ENCODE measurements around the gene ELP4. TPM values are rescaled to one million over a fixed set of nuclear protein-coding genes. Genes with fewer than 3 reads are reported as not detected.

ELP4 gene
- polyA plus RNA-seq, 3 donors, result 7.4 to 9.0 (median 8.4) TPM

DNA sequence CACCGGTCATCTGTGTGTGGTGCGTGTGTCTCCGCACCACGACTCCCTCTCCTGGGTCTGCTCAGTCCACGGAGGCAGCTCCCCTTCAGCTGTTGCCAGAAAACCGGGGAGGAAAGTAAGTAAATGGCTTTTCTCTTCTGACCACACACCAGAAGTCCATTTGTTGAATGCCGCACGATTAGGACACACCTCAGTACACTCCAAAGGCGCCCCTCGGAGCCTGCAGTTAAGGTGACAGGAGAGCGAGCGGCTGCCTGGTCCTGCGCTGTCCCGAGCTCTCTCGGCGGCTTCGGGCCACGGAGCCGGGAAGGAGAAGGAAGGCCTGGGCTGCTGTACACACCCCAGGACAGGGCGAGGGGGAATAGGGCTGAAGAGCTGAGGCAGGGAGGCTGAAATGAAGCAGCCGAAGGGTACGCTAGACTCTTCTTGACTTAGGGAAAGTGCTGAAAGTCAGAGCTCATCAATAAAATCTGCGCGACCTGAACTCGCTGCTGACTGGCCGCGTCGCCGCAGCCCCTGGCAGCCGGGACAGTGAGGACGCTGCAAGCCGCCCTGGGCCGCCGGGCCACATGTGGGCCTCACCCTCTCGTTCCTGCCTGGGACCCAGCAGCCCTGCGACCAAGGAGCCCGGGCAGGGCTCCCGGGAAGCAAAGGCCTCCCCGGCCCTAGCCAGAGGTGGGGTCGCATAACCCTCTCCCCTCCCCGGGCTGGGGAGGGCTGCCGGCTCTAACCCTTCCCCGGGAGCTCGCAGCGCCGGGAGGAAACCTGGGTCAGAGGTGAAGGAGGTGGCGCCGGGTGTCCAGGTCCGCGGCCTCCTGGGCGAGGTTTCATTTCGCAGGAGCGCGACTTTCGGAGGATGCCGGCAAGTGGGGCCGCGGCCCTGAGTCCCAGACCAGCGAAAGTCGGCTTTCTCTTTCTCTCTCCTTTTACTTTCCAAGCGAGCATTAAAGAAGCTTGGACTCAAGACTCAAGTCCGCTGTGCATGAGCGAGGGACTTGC, 303.1 kb downstream of the ELP4 start:
- 3 to 6% (median 5%) methylated on average over 58 to 63 of the region's 63 CpGs for WGBS, 3 donors
- no peak overlapping the region for H3K27ac ChIP-seq (ENCODE audit: low read depth, low read length)

DNA sequence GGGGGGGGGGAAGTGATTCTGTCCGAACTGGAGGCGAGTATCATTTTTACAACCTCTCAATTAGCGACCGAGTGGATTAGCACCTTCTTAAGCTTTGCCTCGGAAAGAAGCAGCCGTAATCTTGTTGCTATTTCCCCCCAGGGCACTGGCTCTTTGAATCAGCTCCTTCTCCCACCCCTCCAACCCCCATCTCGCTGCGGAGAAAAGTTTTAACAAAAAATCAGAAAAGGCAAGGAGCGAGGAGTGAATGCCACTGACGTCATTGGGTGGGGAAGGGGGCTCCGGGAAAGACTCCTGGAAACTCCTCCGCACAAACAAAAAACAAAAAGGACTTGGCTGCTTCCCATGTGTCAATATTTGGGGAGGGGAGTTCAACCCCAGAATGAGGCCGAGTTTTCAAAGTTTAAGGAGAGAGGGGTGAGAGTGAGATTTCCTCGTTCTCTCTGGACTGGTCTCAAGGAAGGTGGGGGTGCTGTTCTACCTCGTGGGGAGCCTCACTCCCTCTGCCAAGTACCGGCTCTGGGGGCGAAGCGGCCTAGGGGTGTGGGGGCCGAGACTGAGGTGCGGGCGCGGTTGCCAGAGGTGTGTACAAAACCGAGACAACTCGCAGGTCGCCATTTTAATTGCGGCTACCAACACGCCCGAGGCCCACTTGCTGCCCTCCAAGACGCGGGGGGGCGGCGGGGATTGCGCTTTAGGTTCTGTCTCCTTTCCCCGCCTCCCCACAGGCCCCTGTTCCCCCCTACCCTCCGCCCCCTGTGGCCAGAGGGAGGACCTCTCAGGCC, 304.0 kb downstream of the ELP4 start:
- 3 to 6% (median 4%) methylated on average over 33 to 35 of the region's 35 CpGs for WGBS, 3 donors

DNA sequence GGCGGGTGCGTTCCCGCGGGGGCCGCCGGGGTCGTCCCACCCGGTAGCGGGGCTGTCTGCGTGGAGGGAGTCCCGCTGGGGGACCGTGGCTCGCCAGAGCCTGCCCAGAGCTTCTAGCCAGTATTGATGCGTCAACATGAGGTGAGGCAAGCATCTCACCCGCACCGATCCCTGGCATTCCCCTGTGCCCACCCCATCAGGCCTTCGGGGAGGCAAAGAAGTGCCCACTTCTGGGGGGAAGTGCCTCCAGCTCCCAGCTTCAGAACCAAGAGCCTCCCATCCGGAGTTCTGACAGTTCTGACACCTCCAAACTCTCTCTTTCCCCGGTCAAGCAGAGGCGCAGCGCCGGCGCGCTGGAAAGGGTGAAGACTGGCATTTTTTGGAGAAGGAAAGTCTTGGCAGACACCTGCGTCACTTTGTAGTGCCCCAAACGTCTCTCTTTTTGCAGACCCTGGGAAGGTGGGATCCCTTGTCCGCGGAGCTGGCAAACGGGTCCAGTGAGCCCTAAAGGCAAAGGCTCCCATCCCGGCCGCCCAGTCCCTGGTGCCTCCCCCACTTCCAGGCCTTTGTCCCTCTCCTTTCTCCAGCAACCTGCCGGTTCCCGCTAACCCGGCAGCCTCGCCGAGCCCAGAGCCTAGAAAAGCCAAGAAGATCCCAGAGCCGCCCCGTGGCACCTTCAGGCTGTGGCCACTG, 304.8 kb downstream of the ELP4 start:
- 4 to 5% (median 5%) methylated on average over 35 to 38 of the region's 38 CpGs for WGBS, 3 donors
- no peak overlapping the region for H3K27ac ChIP-seq (ENCODE audit: low read depth, low read length)

More for the DNA sequence above, 304.0 kb downstream of the ELP4 start:
- H3K27ac ChIP-seq (ENCODE audit: low read depth, low read length), result no peak overlapping the region

DNA sequence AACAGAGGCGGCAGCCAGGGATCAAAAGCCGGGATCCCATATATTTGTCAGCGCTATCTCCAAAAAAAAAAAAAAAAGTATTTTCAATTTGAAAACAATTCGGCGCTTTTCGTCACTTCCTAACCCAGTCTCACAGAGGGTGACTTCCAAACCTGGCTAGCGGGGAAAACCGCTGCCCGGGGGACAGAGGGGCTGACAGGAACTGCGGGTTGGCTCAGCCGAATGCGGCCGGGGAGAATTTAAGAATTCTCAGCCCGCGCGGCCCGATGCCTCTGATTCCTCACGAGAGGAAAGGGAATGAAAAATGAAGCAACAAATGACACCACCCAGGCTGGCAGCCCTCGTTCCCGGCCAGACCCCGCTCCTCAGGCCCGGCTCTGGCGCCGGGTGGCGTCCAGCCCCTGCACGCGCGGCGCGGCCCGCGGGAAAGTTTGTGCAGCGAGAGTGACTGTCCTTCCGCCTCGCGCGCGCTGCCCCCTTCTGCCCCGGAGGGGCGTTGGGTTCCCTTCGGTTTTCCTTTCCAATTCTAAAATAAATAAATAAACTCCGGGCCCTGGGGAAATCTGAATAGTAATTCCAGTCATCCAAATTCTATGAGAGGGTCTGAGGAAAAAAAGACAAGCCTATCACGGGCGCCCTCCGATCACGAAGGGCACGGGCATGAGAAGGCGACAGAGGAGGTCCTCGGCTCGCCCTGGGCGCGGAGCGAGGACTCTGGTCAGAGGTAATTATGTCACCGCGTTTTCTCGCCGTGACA, 306.3 kb downstream of the ELP4 start:
- WGBS, 3 donors, result 2 to 5% (median 2%) methylated on average over 57 of the region's 57 CpGs
- H3K27ac ChIP-seq (ENCODE audit: low read depth, low read length), result no peak overlapping the region

DNA sequence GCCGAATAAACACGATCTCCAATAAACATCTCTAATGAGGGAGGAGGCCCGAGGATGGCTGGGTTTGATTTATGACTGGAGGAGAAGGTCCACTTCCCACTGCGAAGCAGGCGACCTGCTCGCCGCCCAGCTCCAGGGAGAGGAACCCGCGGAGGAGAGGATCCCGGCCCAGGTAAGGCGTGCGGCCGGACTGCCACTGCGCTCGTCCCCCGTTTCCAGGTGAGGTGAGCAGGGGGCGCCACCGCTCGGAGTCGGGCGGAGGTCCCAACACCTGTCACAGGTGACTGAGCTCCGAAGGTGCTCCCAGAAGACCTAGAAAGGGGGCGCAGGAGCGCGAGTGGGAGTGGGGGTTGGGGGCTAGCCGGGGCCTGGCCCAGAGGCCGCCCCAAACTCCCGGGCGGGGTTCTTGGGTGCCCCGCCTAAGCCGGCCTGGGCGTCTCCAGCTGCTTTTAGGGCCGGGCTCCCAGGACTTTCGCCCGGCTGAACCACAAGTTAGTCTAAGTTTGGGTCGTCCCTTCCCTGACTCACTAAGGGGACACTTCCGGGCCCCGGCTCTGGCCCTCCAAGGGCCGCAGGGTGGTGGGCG, 307.0 kb downstream of the ELP4 start:
- WGBS, 3 donors, result 3 to 5% (median 4%) methylated on average over 40 of the region's 40 CpGs
- no peak overlapping the region for H3K27ac ChIP-seq (ENCODE audit: low read depth, low read length)

DNA sequence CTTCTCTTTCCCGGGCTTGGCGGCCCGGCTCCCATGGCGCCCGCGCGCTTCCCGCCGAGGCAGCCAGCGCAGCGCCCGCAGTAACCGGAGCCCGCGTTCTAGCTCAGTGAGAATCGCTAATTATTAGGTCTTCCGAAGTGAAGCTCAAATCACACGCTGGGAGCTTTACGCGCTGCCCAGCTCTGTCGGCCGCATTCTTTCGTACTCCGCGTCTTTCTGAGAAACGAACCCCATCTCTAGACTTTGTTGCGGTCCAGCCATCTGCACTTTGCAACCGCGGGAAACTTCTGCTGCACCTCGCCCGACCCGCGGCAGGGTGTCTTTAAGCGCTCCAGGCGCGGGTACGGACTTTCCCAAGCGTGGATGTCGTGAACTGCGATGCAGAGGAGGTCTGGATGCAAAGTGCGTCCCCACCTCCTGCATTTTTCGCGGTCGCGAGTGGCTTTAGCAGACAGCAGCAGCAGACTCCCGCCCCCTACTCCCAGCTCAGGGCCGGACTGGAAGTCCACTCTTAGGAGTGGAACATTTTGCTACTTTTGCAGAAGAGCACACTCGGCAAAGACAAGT, 307.6 kb downstream of the ELP4 start:
- H3K27ac ChIP-seq (ENCODE audit: low read depth, low read length), result no peak overlapping the region
- WGBS, 3 donors, result 2% methylated on average over 48 of the region's 48 CpGs

DNA sequence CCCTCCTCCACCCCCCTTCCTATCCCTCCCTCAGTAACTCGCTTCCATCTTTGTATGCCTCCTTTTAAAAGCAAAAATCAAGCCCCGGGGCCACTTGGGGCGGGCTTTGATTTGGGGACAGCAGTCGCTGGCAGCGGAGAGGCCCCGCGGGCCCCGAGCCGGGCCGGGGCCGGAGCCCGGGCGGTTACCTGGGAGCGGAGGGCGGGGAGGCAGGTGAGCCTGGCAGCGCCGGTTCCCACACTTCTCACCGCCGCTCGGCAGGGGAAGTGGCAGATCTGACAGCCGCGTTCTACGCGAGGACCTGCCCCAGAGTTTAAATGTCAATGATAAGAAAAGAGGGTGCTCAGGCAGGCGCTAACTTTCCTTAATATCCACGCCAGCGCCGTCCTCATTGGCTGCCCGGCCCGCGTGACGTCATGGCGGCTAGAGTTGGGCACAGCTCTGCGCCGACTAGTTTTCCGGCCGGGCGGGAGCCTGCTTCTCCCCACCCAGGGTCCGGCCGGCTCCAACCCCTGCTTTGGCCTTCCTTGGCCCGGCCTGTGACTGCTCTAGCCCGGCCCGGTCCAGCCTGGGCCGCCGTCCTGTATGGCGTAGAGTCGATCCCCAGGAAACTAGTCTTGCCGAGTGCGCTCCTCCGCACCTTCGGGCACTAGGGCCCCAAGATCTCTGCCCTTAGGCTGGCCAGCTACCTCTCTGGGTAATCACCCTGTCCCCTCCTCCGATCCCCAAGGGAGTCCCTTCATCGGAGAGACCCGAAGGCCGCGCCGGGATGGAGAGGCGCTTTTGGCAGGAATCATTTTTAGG, 308.3 kb downstream of the ELP4 start:
- H3K27ac ChIP-seq (ENCODE audit: low read depth, low read length), result no peak overlapping the region
- WGBS, 3 donors, result 4 to 6% (median 5%) methylated on average over 58 of the region's 58 CpGs

DNA sequence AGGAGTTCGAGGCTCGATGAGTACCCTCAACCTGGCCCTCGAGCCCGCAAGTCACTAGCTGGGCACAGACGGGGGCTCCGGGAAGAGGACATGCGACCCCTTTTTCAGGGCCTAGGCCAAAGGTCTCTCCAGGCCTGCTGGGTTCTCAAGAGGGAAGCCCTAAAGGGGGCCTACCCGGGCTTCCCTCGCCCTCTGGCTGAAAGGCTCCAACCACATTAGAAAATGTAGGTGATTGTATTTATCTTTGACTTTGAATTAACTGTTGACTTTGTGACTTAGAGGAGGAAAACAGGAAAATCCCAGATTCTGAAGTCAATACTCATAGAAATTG, 308.8 kb downstream of the ELP4 start:
- no peak overlapping the region for H3K27ac ChIP-seq (ENCODE audit: low read depth, low read length)
- WGBS, 3 donors, result 11 to 12% (median 11%) methylated on average over 9 of the region's 9 CpGs

DNA sequence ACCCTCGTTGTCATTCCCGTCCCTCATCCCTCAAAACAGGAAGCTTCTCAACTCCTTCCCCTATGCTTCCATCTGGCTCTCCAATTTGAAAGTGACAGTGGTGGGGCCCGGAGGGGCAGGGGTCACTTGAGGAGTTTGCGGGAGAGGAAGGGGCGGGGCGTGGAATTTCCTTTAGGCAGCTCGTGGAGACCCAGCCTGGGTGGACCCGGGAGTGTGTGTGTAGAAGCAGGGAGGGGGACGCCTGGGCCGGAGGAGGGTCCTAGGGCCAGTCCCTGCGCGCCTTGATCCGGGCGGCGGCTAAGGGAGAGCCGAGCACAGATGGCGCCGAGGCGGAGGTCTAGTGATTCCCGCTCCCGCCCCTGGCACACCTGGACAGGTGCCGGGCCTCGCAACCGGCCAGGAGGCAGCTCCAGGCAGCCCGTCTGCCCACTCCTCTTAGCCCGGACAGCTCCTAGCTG, 309.3 kb downstream of the ELP4 start:
- no peak overlapping the region for H3K27ac ChIP-seq (ENCODE audit: low read depth, low read length)
- WGBS, 3 donors, result 12 to 14% (median 13%) methylated on average over 23 to 26 of the region's 26 CpGs

DNA sequence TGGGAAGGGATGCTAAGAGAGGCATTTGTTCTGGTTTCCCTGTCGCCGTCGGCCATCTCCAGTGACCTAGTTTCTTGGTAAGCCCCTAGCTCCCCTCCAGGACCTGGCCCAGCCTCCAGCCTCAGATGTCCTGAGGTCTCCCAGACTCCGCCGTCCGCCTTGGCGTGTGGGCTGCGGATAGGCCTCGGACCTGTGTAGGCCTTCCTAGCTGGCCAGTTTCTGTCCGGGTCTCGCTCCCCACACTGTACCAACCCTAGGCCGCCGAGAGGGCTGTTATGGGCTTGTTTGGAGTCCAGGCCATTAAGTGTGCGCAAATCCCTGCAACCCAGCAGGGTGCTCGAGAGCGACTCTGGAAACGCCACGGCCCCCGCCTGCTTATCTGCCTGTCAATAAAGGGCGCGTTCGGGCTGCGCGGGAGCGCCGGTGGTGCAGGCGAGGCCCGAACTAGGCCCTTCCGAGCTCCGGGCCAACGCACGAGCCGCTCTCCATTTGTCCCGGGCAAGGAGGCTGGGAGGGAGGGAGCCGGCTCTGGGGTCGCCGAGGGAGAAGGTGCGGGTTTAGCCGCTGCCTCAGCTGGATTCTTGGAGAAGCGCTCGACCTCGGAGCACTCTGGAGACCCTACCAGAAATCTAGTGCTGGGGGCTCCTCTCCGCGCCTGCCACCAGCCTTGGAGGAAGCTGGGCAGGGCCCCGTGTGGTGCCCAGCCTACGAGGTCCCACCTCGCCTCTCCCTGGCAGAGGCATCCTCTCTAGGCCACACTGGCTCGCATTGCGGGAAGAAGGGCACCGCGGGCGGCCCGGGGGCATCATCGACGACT, 310.3 kb downstream of the ELP4 start:
- WGBS, 3 donors, result 12 to 15% (median 14%) methylated on average over 53 to 55 of the region's 55 CpGs
- H3K27ac ChIP-seq (ENCODE audit: low read depth, low read length), result no peak overlapping the region

DNA sequence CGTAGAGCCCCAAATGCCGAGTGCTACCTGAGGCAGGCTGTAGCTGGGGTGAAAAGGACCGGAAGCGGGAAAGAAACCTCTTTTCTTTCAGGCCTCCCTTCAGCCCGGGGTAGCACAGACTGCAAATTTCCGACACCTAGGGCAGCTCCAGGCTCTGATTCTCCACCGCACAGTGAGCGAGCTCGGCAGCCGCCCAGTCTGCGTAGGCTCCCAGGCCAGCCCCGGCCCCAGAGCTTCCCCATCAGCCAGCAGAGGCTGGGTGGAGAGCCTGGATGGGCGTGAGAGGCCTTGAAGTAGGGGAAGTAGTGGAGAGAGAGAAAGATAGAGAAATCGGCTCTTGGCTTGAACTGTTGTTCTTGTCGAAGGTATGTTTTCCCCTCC, 310.9 kb downstream of the ELP4 start:
- 7 to 11% (median 10%) methylated on average over 15 of the region's 15 CpGs for WGBS, 3 donors
- no peak overlapping the region for H3K27ac ChIP-seq (ENCODE audit: low read depth, low read length)

DNA sequence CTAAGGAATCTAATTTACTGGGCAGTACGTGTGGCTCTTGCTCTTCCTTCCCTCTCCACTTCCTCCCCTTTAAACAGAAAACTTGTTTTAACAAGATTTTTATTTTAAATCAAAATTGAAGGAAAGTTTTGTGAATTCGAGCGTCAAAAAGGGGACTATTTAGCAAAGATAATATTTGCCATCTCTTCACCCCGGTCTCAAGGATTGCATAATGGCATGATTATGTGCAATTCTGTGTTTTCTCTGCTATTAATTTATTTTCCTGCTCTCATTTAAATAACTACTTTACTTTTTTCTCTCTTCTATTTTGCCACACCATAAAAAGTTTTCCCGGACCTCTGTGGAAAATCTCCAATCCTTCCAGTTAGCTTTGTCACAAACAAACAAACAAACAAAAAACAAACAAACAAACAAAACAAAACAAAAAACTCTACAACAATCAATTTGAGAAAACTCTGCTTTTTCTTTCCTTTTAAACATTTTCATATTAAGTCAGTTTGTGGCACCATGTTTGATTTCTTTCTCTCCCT, 311.7 kb downstream of the ELP4 start:
- no peak overlapping the region for H3K27ac ChIP-seq (ENCODE audit: low read depth, low read length)
- 11 to 18% (median 13%) methylated on average over 5 of the region's 5 CpGs for WGBS, 3 donors

DNA sequence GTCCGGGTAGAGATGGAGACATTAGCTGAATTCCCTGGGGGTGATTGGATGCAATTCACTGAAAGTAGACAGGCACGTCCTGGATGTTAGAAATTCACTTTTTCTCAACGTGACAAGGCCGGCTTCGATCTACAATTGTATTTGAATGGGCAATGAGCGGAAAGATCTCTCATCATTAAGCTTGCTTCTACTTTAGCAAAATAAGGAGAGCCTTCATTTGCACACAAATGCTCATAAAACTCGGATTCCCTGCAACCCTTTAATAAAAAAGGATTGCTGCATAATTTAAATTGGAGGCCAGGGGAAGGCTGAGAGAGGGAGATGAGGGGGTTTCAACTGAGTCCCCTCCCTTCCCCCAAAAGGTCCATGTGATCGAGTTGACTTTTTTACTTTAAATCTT, 312.2 kb downstream of the ELP4 start:
- H3K27ac ChIP-seq (ENCODE audit: low read depth, low read length), result no peak overlapping the region
- 13 to 20% (median 15%) methylated on average over 8 of the region's 8 CpGs for WGBS, 3 donors

DNA sequence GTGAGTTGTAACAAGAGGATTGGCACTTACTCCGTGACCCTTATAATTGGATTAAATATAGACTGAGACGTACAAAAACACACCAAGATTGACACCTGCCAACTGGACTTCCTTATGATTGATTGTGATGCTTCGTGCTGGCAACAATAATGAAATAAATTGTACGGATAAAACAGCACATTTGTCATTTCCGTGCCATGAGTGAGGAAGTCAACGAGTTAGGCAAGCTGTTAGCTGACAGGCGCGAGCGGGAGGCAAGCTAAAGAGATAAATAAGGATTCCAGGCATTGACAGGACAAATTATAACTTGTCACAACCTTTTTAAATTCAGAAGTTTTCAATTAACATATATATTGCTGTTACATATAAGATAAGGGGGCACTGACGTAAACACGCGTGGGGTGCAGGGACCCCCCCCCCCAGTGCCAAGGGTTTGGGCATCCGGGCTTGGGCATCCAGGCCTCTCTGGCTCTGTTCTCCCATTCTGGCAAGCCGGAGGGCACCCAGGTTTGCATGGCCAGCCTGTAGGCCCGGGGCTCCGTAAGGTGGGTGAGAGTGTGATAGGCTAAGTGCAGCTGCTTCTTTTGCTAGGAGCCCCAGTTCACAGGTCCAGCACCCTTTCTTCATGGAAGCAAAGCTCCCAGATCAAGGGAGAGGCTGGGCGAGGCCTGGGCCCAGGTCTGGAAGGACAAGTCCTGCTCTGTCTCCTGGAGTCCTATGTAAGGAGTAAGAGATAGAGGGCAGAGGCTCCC, 312.8 kb downstream of the ELP4 start:
- no peak overlapping the region for H3K27ac ChIP-seq (ENCODE audit: low read depth, low read length)
- 31 to 36% (median 35%) methylated on average over 17 of the region's 17 CpGs for WGBS, 3 donors
